ENCODE measurements around the gene NUP37. TPM values are rescaled to one million over a fixed set of nuclear protein-coding genes. Genes with fewer than 3 reads are reported as not detected.
A peak's percentile ranks its signal among the peaks of the same experiment; 100 is the strongest.

Gene NUP37
- total RNA-seq, 2 donors from 2014 or later = 95.2 to 129 TPM

- Mint-ChIP-seq H3K4me1 (ENCODE audit: low read depth) (peaks cover 14% of the 10 kb centered on the region), H3K36me3 (ENCODE audit: insufficient read depth in 2 of 2) (peaks cover 0 to 2% of the 10 kb centered on the region in 2 donors), H3K4me3 (peak overlapping the region in 1 of 2 donors; percentile 1), H3K27ac (peak overlapping the region; percentile 5), H3K27me3 (ENCODE audit: low read depth) (no peaks in the 10 kb centered on the region), H3K9me3 (no peaks in the 10 kb centered on the region)
- ATAC-seq (replicated peaks in 1 of 2) = peak; percentile 73 to 82
- peak in 1 of 2 donors; percentile 25 for DNase-seq
Measured at GRCh38 chr12:102043928-102044327, 76.0 kb downstream of the NUP37 start.

GRCh38 chr12:102033991-102034745, 85.7 kb downstream of the NUP37 start:
- DNase-seq (no peak), ATAC-seq (replicated peaks in 1 of 2) (no peak)
- peak overlapping the region; percentile 46 for H3K27ac Mint-ChIP-seq
- no peak overlapping the region for H3K4me3 Mint-ChIP-seq
- H3K4me1 Mint-ChIP-seq (ENCODE audit: low read depth) = no peaks in the 10 kb centered on the region
- H3K9me3 Mint-ChIP-seq = no peaks in the 10 kb centered on the region
- H3K27me3 Mint-ChIP-seq (ENCODE audit: low read depth) = no peaks in the 10 kb centered on the region
- peaks cover 3 to 5% of the 10 kb centered on the region in 2 donors for H3K36me3 Mint-ChIP-seq (ENCODE audit: insufficient read depth in 2 of 2)

- peaks cover 2 to 6% of the 10 kb centered on the region in 2 donors for H3K36me3 Mint-ChIP-seq (ENCODE audit: insufficient read depth in 2 of 2)
- ATAC-seq (replicated peaks in 1 of 2) = no peak
- no peak for DNase-seq
- H3K4me3 Mint-ChIP-seq = no peak overlapping the region
- no peaks in the 10 kb centered on the region for H3K4me1 Mint-ChIP-seq (ENCODE audit: low read depth)
- no peaks in the 10 kb centered on the region for H3K9me3 Mint-ChIP-seq
- no peaks in the 10 kb centered on the region for H3K27me3 Mint-ChIP-seq (ENCODE audit: low read depth)
- H3K27ac Mint-ChIP-seq = no peak overlapping the region
Measured at GRCh38 chr12:102031852-102032251, 88.1 kb downstream of the NUP37 start.

GRCh38 chr12:102029141-102029540, 90.8 kb downstream of the NUP37 start:
- H3K27ac Mint-ChIP-seq = no peak overlapping the region
- ATAC-seq (replicated peaks in 1 of 2) (no peak), DNase-seq (no peak)
- H3K36me3 Mint-ChIP-seq (ENCODE audit: insufficient read depth in 2 of 2) = peaks cover 1 to 2% of the 10 kb centered on the region in 2 donors
- no peak overlapping the region for H3K4me3 Mint-ChIP-seq
- H3K27me3 Mint-ChIP-seq (ENCODE audit: low read depth) = no peaks in the 10 kb centered on the region
- H3K9me3 Mint-ChIP-seq = no peaks in the 10 kb centered on the region
- no peaks in the 10 kb centered on the region for H3K4me1 Mint-ChIP-seq (ENCODE audit: low read depth)

GRCh38 chr12:102026728-102027127, 93.2 kb downstream of the NUP37 start:
- peaks cover 1 to 3% of the 10 kb centered on the region in 2 donors for H3K36me3 Mint-ChIP-seq (ENCODE audit: insufficient read depth in 2 of 2)
- H3K4me3 Mint-ChIP-seq = no peak overlapping the region
- H3K4me1 Mint-ChIP-seq (ENCODE audit: low read depth) = no peaks in the 10 kb centered on the region
- H3K27ac Mint-ChIP-seq = no peak overlapping the region
- H3K27me3 Mint-ChIP-seq (ENCODE audit: low read depth) = no peaks in the 10 kb centered on the region
- ATAC-seq (replicated peaks in 1 of 2) (no peak), DNase-seq (no peak)
- no peaks in the 10 kb centered on the region for H3K9me3 Mint-ChIP-seq

- Mint-ChIP-seq H3K27me3 (ENCODE audit: low read depth) (no peaks in the 10 kb centered on the region), H3K27ac (no peak overlapping the region), H3K4me3 (no peak overlapping the region), H3K4me1 (ENCODE audit: low read depth) (no peaks in the 10 kb centered on the region), H3K36me3 (ENCODE audit: insufficient read depth in 2 of 2) (peaks cover 1 to 3% of the 10 kb centered on the region in 2 donors), H3K9me3 (no peaks in the 10 kb centered on the region)
- DNase-seq (no peak), ATAC-seq (replicated peaks in 1 of 2) (no peak)
Measured at GRCh38 chr12:102024765-102025164, 95.1 kb downstream of the NUP37 start.

GRCh38 chr12:102023343-102023930, 96.5 kb downstream of the NUP37 start:
- Mint-ChIP-seq H3K4me1 (ENCODE audit: low read depth) (no peaks in the 10 kb centered on the region), H3K9me3 (no peaks in the 10 kb centered on the region), H3K27me3 (ENCODE audit: low read depth) (no peaks in the 10 kb centered on the region), H3K36me3 (ENCODE audit: insufficient read depth in 2 of 2) (peaks cover 1 to 3% of the 10 kb centered on the region in 2 donors), H3K4me3 (no peak overlapping the region), H3K27ac (no peak overlapping the region)
- DNase-seq (no peak), ATAC-seq (replicated peaks in 1 of 2) (no peak)

Other genes starting within 250 kb of the NUP37 start
- 1 to 10 TPM; 6.4 to 9.9 TPM for gene DRAM1, start 242.5 kb downstream of the NUP37 start, total RNA-seq
- 10 to 100 TPM; 56.6 to 66.1 TPM for gene WASHC3, start 58.1 kb downstream of the NUP37 start, total RNA-seq
- 10 to 100 TPM; 17.7 to 19.1 TPM for gene PARPBP, start 69 bp upstream of the NUP37 start, total RNA-seq
- gene PMCH, start 77.7 kb upstream of the NUP37 start, total RNA-seq = 1 to 10 TPM; 1.1 to 1.2 TPM